ENCODE measurements around the gene ITPRIP.
A peak's percentile ranks its signal among the peaks of the same experiment; 100 is the strongest.

The ITPRIP gene

GRCh38 chr10:104279550-104280259, 58.6 kb downstream of the ITPRIP start:
- no peak for DNase-seq

- no peak for DNase-seq
Observed at GRCh38 chr10:104277785-104278184, 60.5 kb downstream of the ITPRIP start.

GRCh38 chr10:104276192-104276591, 62.1 kb downstream of the ITPRIP start:
- no peak for DNase-seq

- peak in 2 of 5 experiments; percentile 38 to 59 for DNase-seq
Observed at GRCh38 chr10:104274762-104275721, 63.2 kb downstream of the ITPRIP start.

- no peak for DNase-seq
Observed at GRCh38 chr10:104273899-104274575, 64.2 kb downstream of the ITPRIP start.

- DNase-seq = no peak
Observed at GRCh38 chr10:104273286-104273685, 65.0 kb downstream of the ITPRIP start.

GRCh38 chr10:104268713-104269645, 69.3 kb downstream of the ITPRIP start, which contains the start of gene GSTO2:
TSS of gene GSTO2 (plus strand) at chr10:104269184. CDS start at chr10:104274916, 5,732 bp downstream.
- DNase-seq = peak; percentile 95 to 100 (median 99)

GRCh38 chr10:104268405-104268712, 69.9 kb downstream of the ITPRIP start:
- no peak for DNase-seq

GRCh38 chr10:104267721-104268404, 70.4 kb downstream of the ITPRIP start:
- DNase-seq = peak in 1 of 5 experiments; percentile 40

GRCh38 chr10:104264783-104265182, 73.5 kb downstream of the ITPRIP start:
- no peak for DNase-seq

- DNase-seq = no peak
Observed at GRCh38 chr10:104262055-104262454, 76.2 kb downstream of the ITPRIP start.

- DNase-seq = peak in 1 of 5 experiments; percentile 30
Observed at GRCh38 chr10:104260775-104261115, 77.5 kb downstream of the ITPRIP start.

- DNase-seq = no peak
Observed at GRCh38 chr10:104259999-104260774, 78.1 kb downstream of the ITPRIP start.

All from T-helper 2 cell (primary cell).